ACC112 (cell line): ENCODE measurements around the gene XAB2.

Experiments
- H2AFZ ChIP-seq: fragments of 200-600 bp; sonication (generic); one replicate; pipeline ENCODE4 v1.6.0; 2017; ENCODE audit warnings: antibody characterized with exemption, low read length; ENCODE audit not compliant: unreplicated experiment
- H3K27ac ChIP-seq: fragments of 200-600 bp; sonication (generic); 2 replicates; pipeline ENCODE4 v1.5.1; 2014; ENCODE audit warnings: low read depth, mild to moderate bottlenecking, antibody characterized with exemption, low read length, moderate library complexity
- H3K27me3 ChIP-seq: fragments of 200-600 bp; sonication (generic); 2 replicates; pipeline ENCODE4 v1.6.1; 2014; ENCODE audit warnings: mild to moderate bottlenecking, antibody characterized with exemption, low read length, moderate library complexity, mixed read lengths; ENCODE audit not compliant: insufficient read depth
- H3K36me3 ChIP-seq: fragments of 200-600 bp; sonication (generic); 2 replicates; pipeline ENCODE4 v1.6.1; 2016; ENCODE audit warnings: mild to moderate bottlenecking, antibody characterized with exemption, low read length, moderate library complexity, mixed read lengths; ENCODE audit not compliant: insufficient read depth
- H3K4me1 ChIP-seq: fragments of 200-600 bp; sonication (generic); one replicate; pipeline ENCODE4 v1.6.1; 2016; ENCODE audit warnings: low read length, mixed read lengths; ENCODE audit not compliant: insufficient read depth, unreplicated experiment, control insufficient read depth
- H3K4me3 ChIP-seq: fragments of 200-600 bp; sonication (generic); 2 replicates; pipeline ENCODE4 v1.5.1; 2014; ENCODE audit warnings: mild to moderate bottlenecking, low read depth, low read length
- H3K79me2 ChIP-seq: fragments of 200-600 bp; sonication (generic); one replicate; pipeline ENCODE4 v1.6.0; 2016; ENCODE audit warnings: low read length; ENCODE audit not compliant: control insufficient read depth, unreplicated experiment, insufficient read depth

The XAB2 gene

GRCh38 chr19:7619671-7620441, 9.5 kb downstream of the XAB2 start:
- no peaks in the 10 kb centered on the region for H3K4me1 ChIP-seq
- H2AFZ ChIP-seq, result no peak overlapping the region
- no peak overlapping the region for H3K27ac ChIP-seq
- no peaks in the 10 kb centered on the region; the same call in 1 of the 2 replicates for H3K36me3 ChIP-seq
- no peaks in the 10 kb centered on the region for H3K27me3 ChIP-seq
- H3K4me3 ChIP-seq, result no peak overlapping the region
- no peaks in the 10 kb centered on the region for H3K79me2 ChIP-seq

- Histone ChIP-seq H3K79me2 (no peaks in the 10 kb centered on the region), H3K4me1 (no peaks in the 10 kb centered on the region), H3K27ac (no peak overlapping the region), H3K4me3 (no peak overlapping the region), H3K36me3 (no peaks in the 10 kb centered on the region; the same call in 1 of the 2 replicates), H3K27me3 (no peaks in the 10 kb centered on the region), H2AFZ (no peak overlapping the region)
Measured at GRCh38 chr19:7618771-7619510, 10.4 kb downstream of the XAB2 start.

- no peaks in the 10 kb centered on the region for H3K79me2 ChIP-seq
- no peak overlapping the region for H3K27ac ChIP-seq
- no peak overlapping the region for H2AFZ ChIP-seq
- no peaks in the 10 kb centered on the region for H3K27me3 ChIP-seq
- no peaks in the 10 kb centered on the region for H3K4me1 ChIP-seq
- H3K36me3 ChIP-seq, result no peaks in the 10 kb centered on the region; the same call in 1 of the 2 replicates
- no peak overlapping the region for H3K4me3 ChIP-seq
Measured at GRCh38 chr19:7618348-7618747, 11.0 kb downstream of the XAB2 start.

GRCh38 chr19:7617735-7618134, 11.6 kb downstream of the XAB2 start:
- Histone ChIP-seq H3K27ac (no peak overlapping the region), H2AFZ (no peak overlapping the region), H3K79me2 (no peaks in the 10 kb centered on the region), H3K4me1 (no peaks in the 10 kb centered on the region), H3K36me3 (no peaks in the 10 kb centered on the region; the same call in 1 of the 2 replicates), H3K27me3 (no peaks in the 10 kb centered on the region), H3K4me3 (no peak overlapping the region)

GRCh38 chr19:7617172-7617571, 12.2 kb downstream of the XAB2 start:
- Histone ChIP-seq H3K4me1 (no peaks in the 10 kb centered on the region), H3K27ac (no peak overlapping the region), H3K36me3 (no peaks in the 10 kb centered on the region; the same call in 1 of the 2 replicates)

GRCh38 chr19:7614859-7615741, 14.2 kb downstream of the XAB2 start:
- Histone ChIP-seq H3K4me1 (no peaks in the 10 kb centered on the region), H2AFZ (no peak overlapping the region), H3K27ac (no peak overlapping the region), H3K27me3 (no peaks in the 10 kb centered on the region), H3K79me2 (no peaks in the 10 kb centered on the region), H3K36me3 (no peaks in the 10 kb centered on the region), H3K4me3 (no peak overlapping the region)

More at GRCh38 chr19:7617172-7617571, 12.2 kb downstream of the XAB2 start:
- Histone ChIP-seq H3K79me2 (no peaks in the 10 kb centered on the region), H3K4me3 (no peak overlapping the region), H3K27me3 (no peaks in the 10 kb centered on the region), H2AFZ (no peak overlapping the region)

GRCh38 chr19:7612282-7613274, 16.8 kb downstream of the XAB2 start:
- Histone ChIP-seq H3K27ac (no peak overlapping the region), H3K36me3 (no peaks in the 10 kb centered on the region), H3K4me1 (no peaks in the 10 kb centered on the region), H3K27me3 (no peaks in the 10 kb centered on the region), H3K79me2 (no peaks in the 10 kb centered on the region), H3K4me3 (no peak overlapping the region), H2AFZ (no peak overlapping the region)

GRCh38 chr19:7611541-7612279, 17.6 kb downstream of the XAB2 start:
- Histone ChIP-seq H3K4me1 (no peaks in the 10 kb centered on the region), H3K4me3 (no peak overlapping the region), H3K27me3 (no peaks in the 10 kb centered on the region), H3K27ac (no peak overlapping the region), H3K79me2 (no peaks in the 10 kb centered on the region), H2AFZ (no peak overlapping the region), H3K36me3 (no peaks in the 10 kb centered on the region)

GRCh38 chr19:7610491-7611240, 18.7 kb downstream of the XAB2 start:
- H2AFZ ChIP-seq, result no peak overlapping the region
- H3K79me2 ChIP-seq, result no peaks in the 10 kb centered on the region
- no peaks in the 10 kb centered on the region for H3K36me3 ChIP-seq
- H3K27me3 ChIP-seq, result no peaks in the 10 kb centered on the region
- no peak overlapping the region for H3K27ac ChIP-seq
- H3K4me3 ChIP-seq, result no peak overlapping the region
- no peaks in the 10 kb centered on the region for H3K4me1 ChIP-seq
